Measurements from ENCODE around the gene ZNF423.
"Not testable (repeated sequence)": the region's sequence is repeated elsewhere in the genome, so short reads cannot be mapped to it uniquely, and the experiment has no call there.

The ZNF423 gene

DNA sequence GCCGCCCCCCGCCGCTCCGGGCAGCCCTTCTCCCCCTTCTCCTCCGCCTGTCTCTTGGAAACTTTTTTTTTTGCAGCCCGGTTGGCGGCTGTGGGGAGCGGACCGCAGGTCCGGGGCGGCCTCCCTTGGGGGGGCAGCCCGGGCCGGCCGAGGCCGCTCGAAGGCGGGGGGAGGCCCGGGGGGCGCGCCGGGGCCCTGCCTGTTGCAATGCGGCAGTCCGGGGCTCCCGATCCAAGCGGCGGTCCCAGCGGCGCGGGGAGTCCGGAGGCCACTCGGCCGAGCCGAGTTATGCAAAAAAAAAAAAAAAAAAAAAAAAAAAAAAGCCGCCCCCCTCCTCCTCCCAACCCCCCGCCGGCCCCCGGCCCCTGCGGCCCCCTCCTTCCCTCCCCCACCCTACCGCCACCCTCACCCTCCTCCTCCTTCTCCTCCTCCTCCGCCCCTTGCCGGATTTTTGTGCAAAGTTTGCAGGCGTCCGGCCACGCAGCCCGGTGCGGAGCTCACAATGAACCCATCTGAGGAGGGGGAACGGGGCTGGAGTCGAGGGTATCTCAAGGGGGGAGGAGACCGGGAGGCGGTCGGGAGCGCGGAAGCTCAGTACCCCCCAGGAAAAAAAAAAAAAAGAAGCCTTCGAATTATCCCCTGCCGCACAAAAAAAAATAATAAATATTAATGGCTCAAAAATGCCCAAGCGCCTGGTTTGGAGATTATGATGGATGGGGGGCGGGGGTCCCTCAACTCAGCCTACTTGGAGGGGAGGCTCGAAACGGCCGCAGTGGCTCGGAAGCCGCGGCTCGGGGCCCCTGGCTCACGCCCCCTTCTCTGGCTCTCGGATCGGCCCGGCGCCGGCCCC lies at the start of gene ZNF423:
Gene ZNF423, minus strand, starts transcription at position 291 of the 850 bp plus-strand sequence. CDS start 338 bp downstream, outside the sequence.
- DNase-seq (ENCODE audit: low read depth) = no peak

DNA sequence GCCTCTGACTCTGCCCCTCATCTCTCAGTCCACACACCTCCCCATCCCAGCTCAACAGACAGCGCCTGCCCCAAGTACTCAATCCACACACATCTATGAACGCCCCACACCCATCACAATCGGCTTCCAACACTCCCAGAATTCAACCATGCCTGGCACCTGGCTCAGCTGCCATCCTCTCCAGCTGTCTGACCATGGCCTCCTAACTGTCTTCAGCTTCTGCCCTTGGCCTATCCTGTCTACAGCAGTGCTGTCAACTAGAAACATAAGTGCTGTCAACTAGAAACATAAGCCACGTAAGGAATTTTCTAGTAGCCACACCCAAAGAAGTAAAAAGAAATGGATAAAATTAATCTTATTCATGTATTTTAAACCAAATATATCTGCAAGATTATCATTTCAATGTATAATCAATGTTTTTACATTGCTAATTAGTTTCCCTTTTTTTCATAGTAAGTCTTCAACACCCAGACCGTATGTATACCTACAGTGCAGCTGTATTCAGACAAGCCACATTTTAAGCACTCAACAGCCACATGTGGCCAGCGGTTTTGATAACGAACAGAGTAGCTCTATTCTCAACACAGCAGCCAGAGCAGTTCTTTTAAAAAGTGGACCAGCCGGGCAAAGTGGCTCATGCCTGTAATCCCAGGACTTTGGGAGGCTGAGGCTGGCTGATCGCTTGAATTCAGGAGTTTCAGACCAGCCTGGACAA lies 48.6 kb upstream of the ZNF423 start:
- no peak for DNase-seq (ENCODE audit: low read depth)

DNA sequence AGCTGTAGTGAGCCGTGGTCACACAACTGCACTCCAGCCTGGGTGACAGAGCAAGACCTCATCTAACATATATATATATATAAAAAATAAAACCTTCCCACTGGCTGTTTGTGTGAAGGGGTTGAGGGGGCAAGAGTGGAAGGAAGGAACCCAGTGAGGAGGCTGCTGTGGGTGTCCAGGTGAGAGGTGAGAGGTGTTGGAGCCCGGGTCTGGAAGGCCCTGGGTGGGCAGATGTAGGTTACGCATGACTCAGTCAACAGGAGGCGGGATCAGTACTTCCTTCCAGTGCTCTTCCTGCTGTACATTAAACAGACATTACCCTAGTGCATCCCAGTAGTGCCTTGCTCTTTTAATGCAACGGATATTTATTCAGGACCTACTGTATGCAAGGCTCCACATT lies 47.0 kb upstream of the ZNF423 start:
- no peak for DNase-seq (ENCODE audit: low read depth)

DNA sequence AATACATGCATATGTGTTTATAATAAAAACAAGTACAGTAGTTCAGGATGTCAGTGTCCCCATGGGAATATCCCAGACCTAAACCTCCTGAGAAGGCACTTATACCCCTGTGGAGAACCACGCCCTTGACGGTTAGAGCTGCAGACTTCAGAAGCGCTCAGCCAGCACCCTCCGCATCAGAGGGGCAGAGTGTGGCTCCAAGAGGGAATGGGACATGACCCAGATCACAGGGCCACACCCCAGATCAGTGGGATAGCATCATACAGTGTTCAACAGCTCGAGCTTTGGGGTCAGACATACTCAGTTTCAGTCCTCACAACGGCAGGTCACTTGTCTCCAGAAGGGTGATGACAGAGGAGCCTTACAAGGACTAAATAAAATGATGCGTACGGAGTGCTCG lies 45.8 kb upstream of the ZNF423 start:
- DNase-seq (ENCODE audit: low read depth) = no peak

DNA sequence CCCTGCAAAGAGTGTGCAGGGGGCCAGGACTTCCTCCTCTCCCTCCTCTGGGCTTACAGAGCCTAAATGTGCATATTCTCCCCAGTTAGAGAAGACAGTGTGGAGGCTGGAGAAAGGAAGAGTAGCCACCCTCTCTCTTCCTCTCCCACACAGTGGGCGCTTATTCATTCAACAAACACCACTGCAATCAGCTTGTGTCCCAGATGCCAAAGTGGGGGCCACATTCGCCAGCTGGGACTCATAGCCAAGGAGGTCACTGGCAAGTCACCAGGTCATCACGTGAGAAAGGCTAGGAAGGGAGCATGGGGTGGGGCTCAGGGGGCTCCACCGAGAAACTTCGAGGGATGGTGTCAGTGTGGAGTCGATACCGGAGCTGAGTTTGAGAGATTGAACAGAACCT lies 45.0 kb upstream of the ZNF423 start:
- DNase-seq (ENCODE audit: low read depth) = no peak

DNA sequence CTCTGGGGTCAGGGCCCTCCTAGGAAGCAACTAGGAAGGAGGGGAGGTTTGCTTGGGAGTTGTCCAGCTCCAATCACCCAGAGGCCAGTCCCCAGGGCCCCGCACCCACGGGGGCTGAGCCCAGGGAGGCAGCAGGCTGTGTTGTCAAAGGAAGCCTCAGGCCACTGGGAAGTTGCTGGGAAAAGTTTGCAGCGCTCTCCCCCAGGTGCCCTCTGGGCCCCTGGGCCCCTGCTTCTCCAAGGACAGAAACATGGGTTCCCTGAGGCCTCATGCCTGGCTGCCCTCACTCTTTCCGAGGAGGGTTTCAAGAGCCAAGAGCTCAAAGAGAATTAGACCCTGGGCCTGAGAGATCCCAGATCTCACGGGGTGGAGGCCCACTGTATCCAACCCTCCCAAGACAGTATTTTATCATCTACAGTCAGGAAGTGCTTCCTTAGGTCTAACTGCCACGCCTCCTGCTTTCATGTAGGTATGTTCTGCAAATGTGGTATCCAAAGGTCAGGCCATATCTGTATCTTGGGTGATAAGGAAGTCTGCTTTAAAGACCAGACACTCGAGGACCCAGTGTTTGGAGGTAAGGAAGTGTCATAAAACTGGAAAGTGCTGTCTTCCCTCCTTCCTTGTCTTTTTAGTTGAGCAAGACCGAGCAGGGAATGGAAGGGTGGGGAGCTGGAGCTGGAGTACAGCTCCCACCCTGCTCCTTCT lies 44.2 kb upstream of the ZNF423 start:
- no peak for DNase-seq (ENCODE audit: low read depth)

DNA sequence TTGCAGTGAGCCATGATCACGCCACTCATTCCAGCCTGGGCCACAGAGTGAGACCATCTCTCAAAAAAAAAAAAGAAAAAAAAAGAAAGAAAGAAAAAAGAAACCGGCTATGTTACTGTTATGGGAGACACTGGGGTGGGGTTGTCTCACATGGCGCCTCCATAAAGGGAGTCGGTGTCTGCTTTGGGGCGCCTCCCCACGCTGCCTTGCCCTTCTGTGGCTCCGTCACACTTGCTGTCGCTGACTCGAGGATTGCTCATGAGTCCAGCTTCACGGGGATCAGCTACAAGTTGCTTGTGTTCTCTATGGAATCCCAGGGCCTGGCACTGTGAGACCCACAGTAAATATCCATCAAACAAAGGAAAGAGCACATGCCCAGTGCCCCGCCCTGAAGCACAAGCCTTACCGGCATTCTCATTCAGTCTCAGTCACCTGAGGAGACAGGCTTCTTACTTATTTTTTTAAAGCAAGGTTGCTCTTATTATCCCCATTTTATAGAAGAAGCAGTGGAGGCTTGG lies 40.6 kb upstream of the ZNF423 start:
- no peak for DNase-seq (ENCODE audit: low read depth)

DNA sequence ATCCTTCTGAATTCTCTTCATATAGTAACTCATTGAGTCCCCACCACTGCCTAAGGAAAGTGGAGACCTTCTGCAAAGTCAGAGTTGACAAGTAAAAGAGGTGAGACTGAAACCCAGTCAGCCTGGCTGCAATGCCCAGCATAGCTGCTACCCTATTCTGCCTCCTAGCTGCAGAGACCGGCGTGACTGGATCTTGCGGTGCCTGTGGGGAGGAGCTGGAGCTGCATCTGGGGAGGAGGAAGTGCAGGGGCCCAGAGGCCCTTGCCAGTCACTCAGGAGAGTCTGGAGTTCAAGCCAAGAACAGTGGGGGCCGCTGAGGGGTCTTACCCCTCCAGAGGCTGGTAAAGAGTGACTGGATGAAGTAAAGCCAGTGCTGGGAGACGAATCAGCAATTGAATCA lies 35.0 kb upstream of the ZNF423 start:
- no peak for DNase-seq (ENCODE audit: low read depth)

DNA sequence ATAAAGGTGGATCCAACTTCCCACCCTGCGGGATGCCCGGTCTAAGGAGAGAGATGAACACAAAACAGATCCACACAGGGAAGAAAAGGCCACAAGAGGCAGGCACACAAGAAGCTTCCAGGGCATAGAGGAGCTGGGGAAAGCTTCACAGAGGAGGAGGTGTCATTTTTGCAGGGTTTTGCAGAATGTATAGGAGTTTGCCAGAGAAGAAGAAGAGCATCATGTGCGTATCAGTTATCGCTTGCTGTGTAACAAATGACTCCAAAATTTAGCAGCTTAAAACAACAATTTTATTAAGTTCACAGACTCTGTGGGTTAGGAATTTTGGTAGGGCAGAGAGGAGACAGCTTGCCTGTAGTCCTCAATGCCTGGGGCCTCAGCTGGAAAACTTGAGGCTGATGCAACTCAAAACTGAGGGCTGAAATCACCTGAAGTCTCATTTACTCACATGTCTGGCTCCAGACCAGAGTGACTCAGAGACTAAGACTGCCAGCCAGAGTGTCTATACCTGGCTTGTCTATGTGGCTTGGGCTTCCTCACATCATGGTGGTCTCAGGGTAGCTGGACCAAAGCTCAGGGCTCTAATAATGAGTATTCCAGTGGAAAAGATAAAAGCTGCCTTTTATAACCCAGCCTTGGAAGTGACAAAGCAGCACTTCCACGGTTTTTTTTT lies 33.9 kb upstream of the ZNF423 start:
- DNase-seq (ENCODE audit: low read depth) = no peak

DNA sequence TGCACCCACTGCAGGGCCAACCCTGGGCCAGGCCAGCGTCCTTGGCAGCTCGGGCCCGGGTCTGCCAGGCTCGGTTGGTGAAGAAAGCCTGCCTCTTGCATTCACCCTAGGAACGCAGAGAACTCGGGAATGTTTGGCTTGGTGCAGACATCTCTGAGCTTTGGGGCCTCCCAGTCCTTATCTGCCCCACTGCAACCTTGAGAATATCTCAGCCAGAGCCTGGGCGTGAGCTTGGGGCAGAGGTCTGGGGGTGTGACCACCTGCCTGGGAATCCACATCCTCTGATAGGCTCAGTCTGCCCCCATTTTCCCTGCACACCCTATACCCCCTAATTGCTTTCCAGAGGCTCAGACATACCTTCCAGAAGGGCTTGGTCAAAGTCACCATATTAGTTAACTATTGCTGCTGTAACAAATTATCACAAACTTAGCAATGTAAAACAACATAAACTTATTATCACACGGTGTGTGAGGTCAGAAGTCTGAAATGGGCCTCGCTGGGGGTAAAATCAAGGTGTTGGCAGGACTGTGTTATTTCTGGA lies 30.7 kb upstream of the ZNF423 start:
- no peak for DNase-seq (ENCODE audit: low read depth)

DNA sequence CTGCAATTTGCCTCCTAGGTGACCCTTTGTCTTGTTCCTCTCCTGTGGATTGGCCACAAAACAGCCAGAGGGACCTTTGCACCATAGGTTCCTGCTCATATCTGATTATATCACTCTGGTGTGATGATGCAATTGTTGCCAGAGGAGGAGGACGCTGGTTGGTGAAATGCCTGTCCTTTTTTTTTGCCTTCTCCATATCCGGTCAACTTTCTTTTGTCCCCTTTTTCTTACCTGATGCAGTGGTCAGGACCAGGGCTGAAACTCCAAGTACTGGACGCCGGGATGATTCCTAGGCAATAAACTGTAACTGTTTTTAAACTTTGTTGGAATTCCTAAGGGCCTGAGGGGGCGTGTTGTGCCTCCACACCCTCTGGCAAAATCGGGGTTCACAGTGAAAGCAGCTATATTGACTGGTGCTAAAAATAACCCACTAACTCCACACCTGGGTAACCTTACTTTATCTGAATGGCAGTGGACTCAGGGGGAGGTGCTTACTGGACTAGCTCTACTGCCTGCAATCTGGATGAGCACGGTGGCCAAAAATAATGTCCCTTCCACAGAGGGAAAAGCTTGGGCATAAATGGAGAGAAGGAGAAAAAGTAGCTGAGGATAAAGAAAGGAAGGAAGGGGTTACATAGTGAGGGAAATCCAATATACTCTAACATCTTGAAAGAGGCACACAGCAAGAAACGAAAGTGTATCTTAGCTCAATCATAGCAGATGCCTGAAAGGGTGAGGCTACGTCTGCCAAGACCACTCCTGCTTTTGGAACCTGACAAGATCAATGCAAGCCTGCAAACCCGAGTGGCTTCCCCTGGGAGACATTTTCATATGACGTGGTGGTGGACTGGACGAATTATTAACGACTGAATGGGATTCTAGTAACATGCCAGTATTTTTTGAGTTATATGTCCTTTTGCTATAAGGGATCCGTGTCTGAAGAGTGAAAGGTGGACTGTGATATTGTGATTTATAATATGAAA lies 28.4 kb upstream of the ZNF423 start:
- DNase-seq (ENCODE audit: low read depth) = no peak

DNA sequence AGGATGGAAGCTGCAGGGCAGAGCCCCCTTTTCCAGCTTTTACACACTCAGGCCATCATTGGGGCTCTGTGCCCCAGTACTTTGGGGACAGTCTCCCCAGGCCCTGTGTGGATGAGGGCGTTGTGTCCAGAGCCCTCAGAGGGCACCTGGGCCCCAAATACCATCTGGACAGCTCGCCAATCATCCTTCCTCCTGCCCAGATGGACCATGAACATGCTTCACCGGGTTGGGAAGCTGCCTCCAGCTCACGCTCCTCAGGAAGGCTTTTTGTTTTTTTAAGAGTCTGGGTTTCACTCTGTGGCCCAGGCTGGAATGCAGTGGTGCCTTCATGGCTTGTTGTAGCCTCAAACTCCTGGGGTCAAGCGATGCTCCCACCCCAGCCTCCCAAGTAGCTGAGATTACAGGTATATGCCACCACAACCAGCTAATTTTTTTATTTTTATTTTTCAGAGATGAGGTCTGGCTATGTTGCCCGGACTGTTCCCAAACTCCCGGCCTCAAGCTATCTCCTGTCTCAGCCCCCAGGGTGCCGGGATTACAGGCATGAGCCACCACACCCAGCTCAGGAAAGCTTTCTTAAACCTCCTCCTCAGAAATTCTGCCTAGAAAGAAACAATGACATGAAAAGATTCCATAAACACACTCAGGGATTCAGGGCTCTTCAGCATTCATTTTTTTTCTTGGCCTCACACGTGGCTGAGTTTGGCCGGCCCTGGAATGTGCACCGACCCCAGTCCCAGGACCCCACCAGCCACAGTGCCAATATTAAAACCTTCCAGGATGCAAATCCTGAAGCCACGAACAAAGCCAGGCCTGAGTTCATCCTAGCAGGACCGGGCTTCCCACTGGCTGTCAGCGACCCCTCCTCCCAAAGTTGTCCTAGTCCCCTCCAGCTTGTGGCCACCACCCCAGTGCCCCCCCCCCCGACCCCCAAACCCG lies 27.4 kb upstream of the ZNF423 start:
- DNase-seq (ENCODE audit: low read depth) = no peak

DNA sequence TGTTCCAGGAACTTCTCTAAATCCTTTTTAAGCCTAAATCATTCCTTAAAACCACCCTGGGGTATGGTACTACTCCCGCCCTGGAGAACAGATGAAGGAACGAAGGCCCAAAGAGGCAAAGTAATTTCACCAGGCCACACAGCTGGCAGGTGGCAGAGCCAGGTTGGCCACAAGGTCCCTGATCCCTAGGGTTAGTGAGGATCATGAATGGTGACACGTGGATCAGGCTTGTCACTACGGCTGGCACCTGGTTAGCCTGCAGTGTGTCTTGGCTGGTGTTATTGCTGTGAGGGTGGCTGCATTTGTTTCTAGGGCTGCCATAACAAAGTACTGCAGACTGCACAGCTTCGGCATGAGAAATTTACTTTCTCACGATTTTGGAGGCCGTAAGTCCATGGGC lies 26.0 kb upstream of the ZNF423 start:
- DNase-seq (ENCODE audit: low read depth) = no peak

DNA sequence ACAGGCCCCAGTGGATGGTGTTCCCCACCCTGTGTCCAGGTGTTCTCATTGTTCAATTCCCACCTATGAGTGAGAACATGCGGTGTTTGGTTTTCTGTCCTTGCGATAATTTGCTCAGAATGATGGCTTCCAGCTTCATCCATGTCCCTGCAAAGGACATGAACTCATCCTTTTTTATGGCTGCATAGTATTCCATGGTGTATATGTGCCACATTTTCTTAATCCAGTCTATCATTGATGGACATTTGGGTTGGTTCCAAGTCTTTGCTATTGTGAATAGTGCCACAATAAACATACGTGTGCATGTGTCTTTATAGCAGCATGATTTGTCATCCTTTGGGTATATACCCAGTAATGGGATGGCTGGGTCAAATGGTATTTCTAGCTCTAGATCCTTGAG lies 22.6 kb upstream of the ZNF423 start:
- not testable (repeated sequence) for DNase-seq (ENCODE audit: low read depth)

DNA sequence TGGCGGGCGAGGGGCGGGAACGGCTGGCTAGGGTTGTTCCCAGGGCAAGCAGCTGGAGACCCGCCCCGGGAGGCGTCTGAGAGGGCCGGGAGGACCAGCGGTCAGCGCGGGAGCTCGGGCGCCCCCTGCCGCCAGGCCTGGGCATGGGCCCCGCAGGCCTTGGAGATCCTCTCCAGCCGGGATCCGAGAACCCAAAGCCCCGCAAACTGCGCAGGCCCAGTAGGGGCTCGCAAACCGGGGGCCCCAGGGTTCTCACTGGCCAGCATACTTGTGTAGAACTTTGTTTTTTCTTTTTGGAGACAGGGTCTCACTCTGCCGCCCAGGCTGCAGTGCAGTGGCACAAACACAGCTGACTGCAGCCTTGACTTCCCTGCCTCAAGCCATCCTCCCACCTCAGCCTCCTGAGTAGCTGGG lies 20.8 kb upstream of the ZNF423 start:
- DNase-seq (ENCODE audit: low read depth) = no peak

DNA sequence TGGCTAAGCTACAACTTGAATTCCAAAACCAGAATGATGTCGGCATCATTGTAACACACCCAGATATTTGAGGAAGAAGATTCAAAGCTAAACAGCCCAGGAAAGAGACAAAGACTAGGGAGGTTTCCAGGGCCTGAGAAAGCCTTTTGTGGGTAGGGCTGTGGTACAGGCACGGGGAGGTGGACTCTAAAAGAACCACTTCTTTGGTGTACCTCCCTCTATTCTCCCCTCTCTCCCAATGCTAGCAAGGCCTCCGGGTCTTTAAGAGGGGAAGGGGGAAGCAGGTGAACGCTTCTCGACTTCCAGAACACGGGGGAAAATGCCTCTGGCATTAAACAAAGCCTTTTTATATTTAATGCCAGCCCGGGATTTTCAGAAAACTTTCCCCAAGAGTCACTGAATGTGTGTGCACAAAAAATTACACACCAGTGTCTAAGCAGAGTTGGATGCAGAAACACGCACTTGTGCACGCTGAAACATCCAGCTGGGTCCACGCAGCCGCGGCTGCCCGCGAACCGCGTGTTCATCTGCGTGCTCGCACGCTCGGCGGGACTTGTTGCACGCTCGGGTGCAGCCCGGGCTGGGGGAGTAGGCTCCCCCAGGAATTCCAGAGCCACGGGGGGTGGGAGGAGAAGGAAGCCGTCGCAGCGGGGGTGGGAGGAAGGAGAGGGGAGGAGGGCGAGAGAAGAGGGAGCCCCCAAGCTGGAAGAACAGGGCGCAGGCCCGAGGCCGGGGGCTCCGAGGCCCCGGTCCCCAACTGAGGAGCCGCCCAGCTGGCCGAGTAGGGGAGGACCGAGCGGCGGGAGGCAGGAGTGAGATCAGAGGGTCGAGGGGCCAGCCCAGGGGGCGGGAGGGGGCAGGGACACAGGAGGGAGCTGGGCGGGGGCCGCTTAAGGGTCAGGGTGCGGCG lies 20.1 kb upstream of the ZNF423 start:
- no peak for DNase-seq (ENCODE audit: low read depth)

DNA sequence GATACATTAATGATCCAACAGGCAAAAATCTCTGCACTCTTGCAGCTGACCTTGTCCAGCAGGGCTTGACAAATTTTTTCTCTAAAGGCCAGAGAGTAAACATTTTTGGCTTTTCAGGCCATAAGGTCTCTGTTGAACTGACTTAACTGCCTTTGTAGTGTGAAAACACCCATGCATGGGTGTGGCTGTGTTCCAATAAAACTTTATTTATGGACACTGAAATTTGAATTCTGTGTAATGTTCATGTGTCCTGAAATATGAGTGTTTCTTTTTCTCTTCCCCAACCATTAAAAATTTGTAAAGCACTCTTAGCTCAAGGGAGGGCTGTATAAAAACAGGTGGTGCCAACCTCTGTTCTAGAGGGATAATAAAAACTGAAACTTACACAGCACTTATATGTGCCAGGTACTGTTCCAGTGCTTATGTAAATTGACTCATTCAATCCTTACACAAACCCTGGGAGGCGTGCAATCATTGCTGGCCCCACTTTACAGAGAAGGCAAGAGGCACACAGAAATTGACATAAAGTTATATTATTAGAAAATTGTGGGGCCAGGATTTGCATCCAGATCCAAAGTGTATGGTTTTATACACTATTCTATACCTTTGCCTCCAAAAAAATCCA lies 18.8 kb upstream of the ZNF423 start:
- no peak for DNase-seq (ENCODE audit: low read depth)

DNA sequence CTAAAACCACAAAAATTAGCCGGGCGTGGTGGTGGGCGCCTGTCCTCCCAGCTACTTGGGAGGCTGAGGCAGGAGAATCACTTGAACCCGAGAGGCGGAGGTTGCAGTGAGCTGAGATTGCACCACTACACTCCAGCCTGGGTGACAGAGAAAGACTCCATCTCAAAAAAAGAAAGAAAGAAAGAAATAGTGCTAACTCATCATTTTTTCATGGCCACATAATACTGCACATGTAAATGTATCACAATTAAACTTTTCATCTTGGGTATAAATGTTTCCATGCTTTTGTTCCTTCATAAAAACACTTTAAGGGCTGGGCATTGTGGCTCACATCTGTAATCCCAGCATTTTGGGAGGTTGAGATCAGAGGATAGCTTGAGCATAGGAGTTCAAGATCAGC lies 15.9 kb upstream of the ZNF423 start:
- not testable (repeated sequence) for DNase-seq (ENCODE audit: low read depth)

Data from non-pigmented ciliary epithelial cell (primary cell).